Measurements from ENCODE around the gene TIA1.
"Not testable (repeated sequence)": the region's sequence is repeated elsewhere in the genome, so short reads cannot be mapped to it uniquely, and the experiment has no call there.

The TIA1 gene

GRCh38 chr2:70248181-70248847, at the start of gene TIA1:
TSS of gene TIA1 (minus strand) at chr2:70248628. CDS start at chr2:70248430, 198 bp downstream.
- Histone ChIP-seq H3K36me3 (ENCODE audit: low read length) (no peaks in the 10 kb centered on the region; the same call in 1 of the 2 replicates), H2AFZ (ENCODE audit: low read depth, low read length, severe bottlenecking) (peak within 1 kb of the TSS; percentile 83), H3K4me2 (ENCODE audit: low read depth, low read length, poor library complexity, severe bottlenecking) (peak within 1 kb of the TSS; percentile 98), H3K9me3 (ENCODE audit: insufficient read depth, low read length) (no peaks in the 10 kb centered on the region), H3K27me3 (ENCODE audit: low read length) (no peaks in the 10 kb centered on the region), H3K4me3 (ENCODE audit: insufficient read depth, low read length, poor library complexity, severe bottlenecking) (peak within 1 kb of the TSS; percentile 89), H3K79me2 (ENCODE audit: insufficient read depth, low read length) (peaks cover 51% of the 10 kb centered on the region), H3K27ac (ENCODE audit: low read depth, low read length) (peak within 1 kb of the TSS; percentile 82), H4K20me1 (ENCODE audit: low read depth, low read length) (0 out of 2 replicates have a peak, but pooled peaks cover 3% of the 10 kb centered on the region), H3K9ac (ENCODE audit: low read length) (peak within 1 kb of the TSS; percentile 91), H3F3A (ENCODE audit: insufficient read depth) (peaks cover 16% of the 10 kb centered on the region), H3K9me2 (replicated peaks; ENCODE audit: insufficient read depth, low read length) (no peaks in the 10 kb centered on the region)
- TF ChIP-seq EZH2phosphoT487 (conservative IDR thresholded peaks at IDR 0.05; ENCODE audit: low read length) (no peak), CTCF (IDR thresholded peaks at IDR 0.05; ENCODE audit: insufficient read depth, low read length, poor library complexity, severe bottlenecking) (no peak)

GRCh38 chr2:70297828-70298227, 49.4 kb upstream of the TIA1 start:
- not testable (repeated sequence) for H3K4me3 ChIP-seq (ENCODE audit: insufficient read depth, low read length, poor library complexity, severe bottlenecking); H3K27ac ChIP-seq (ENCODE audit: low read depth, low read length); H3K9ac ChIP-seq (ENCODE audit: low read length); H2AFZ ChIP-seq (ENCODE audit: low read depth, low read length, severe bottlenecking); H4K20me1 ChIP-seq (ENCODE audit: low read depth, low read length); H3K4me2 ChIP-seq (ENCODE audit: low read depth, low read length, poor library complexity, severe bottlenecking); H3K9me2 ChIP-seq (replicated peaks; ENCODE audit: insufficient read depth, low read length); H3K9me3 ChIP-seq (ENCODE audit: insufficient read depth, low read length); H3K36me3 ChIP-seq (ENCODE audit: low read length); H3K27me3 ChIP-seq (ENCODE audit: low read length)
- Histone ChIP-seq H3K79me2 (ENCODE audit: insufficient read depth, low read length) (peaks cover 15% of the 10 kb centered on the region), H3F3A (ENCODE audit: insufficient read depth) (peaks cover 25% of the 10 kb centered on the region)

GRCh38 chr2:70283500-70284191, 35.2 kb upstream of the TIA1 start:
- H3K9me3 ChIP-seq (ENCODE audit: insufficient read depth, low read length): no peaks in the 10 kb centered on the region
- H2AFZ ChIP-seq (ENCODE audit: low read depth, low read length, severe bottlenecking): no peak overlapping the region
- no peaks in the 10 kb centered on the region for H3K27me3 ChIP-seq (ENCODE audit: low read length)
- no peak overlapping the region for H3K27ac ChIP-seq (ENCODE audit: low read depth, low read length)
- TF ChIP-seq EZH2phosphoT487 (conservative IDR thresholded peaks at IDR 0.05; ENCODE audit: low read length) (no peak), CTCF (IDR thresholded peaks at IDR 0.05; ENCODE audit: insufficient read depth, low read length, poor library complexity, severe bottlenecking) (no peak)
- peaks cover 24% of the 10 kb centered on the region; the same call in 1 of the 2 replicates for H4K20me1 ChIP-seq (ENCODE audit: low read depth, low read length)
- no peak overlapping the region for H3K9ac ChIP-seq (ENCODE audit: low read length)
- no peaks in the 10 kb centered on the region for H3K9me2 ChIP-seq (replicated peaks; ENCODE audit: insufficient read depth, low read length)
- peaks cover 49% of the 10 kb centered on the region for H3K36me3 ChIP-seq (ENCODE audit: low read length)
- peaks cover 58% of the 10 kb centered on the region for H3K79me2 ChIP-seq (ENCODE audit: insufficient read depth, low read length)
- H3F3A ChIP-seq (ENCODE audit: insufficient read depth): peaks cover 44% of the 10 kb centered on the region
- no peak overlapping the region for H3K4me2 ChIP-seq (ENCODE audit: low read depth, low read length, poor library complexity, severe bottlenecking)
- no peak overlapping the region for H3K4me3 ChIP-seq (ENCODE audit: insufficient read depth, low read length, poor library complexity, severe bottlenecking)

- Histone ChIP-seq H3K4me2 (ENCODE audit: low read depth, low read length, poor library complexity, severe bottlenecking) (no peak overlapping the region), H3K9me2 (replicated peaks; ENCODE audit: insufficient read depth, low read length) (no peaks in the 10 kb centered on the region), H3K36me3 (ENCODE audit: low read length) (peaks cover 37% of the 10 kb centered on the region), H3K27ac (ENCODE audit: low read depth, low read length) (no peak overlapping the region), H3K4me3 (ENCODE audit: insufficient read depth, low read length, poor library complexity, severe bottlenecking) (no peak overlapping the region), H3K79me2 (ENCODE audit: insufficient read depth, low read length) (peaks cover 46% of the 10 kb centered on the region), H2AFZ (ENCODE audit: low read depth, low read length, severe bottlenecking) (no peak overlapping the region), H4K20me1 (ENCODE audit: low read depth, low read length) (peaks cover 21% of the 10 kb centered on the region; the same call in 1 of the 2 replicates), H3K9ac (ENCODE audit: low read length) (no peak overlapping the region), H3K9me3 (ENCODE audit: insufficient read depth, low read length) (no peaks in the 10 kb centered on the region), H3F3A (ENCODE audit: insufficient read depth) (peaks cover 51% of the 10 kb centered on the region), H3K27me3 (ENCODE audit: low read length) (no peaks in the 10 kb centered on the region)
- TF ChIP-seq EZH2phosphoT487 (conservative IDR thresholded peaks at IDR 0.05; ENCODE audit: low read length): no peak
- no peak for TF ChIP-seq CTCF (IDR thresholded peaks at IDR 0.05; ENCODE audit: insufficient read depth, low read length, poor library complexity, severe bottlenecking)
Measured at GRCh38 chr2:70282439-70282838, 34.0 kb upstream of the TIA1 start.
